ENCODE data around the gene CD40.

The CD40 gene

GRCh38 chr20:46123482-46124245 lies 5.5 kb downstream of the CD40 start:
- DNase-seq = no peak

- no peak for DNase-seq
These were observed 8.4 kb downstream of the CD40 start for GRCh38 chr20:46126440-46127056.

- no peak for DNase-seq
These were observed 9.4 kb downstream of the CD40 start for GRCh38 chr20:46127396-46128010.

- no peak for DNase-seq
These were observed 10.4 kb downstream of the CD40 start for GRCh38 chr20:46128310-46129151.

GRCh38 chr20:46129955-46130481 lies 11.9 kb downstream of the CD40 start:
- DNase-seq = no peak

GRCh38 chr20:46130534-46130933 lies 12.4 kb downstream of the CD40 start:
- no peak for DNase-seq

GRCh38 chr20:46131396-46131795 lies 13.3 kb downstream of the CD40 start:
- DNase-seq = no peak

- DNase-seq = no peak
These were observed 14.6 kb downstream of the CD40 start for GRCh38 chr20:46132705-46133120.

- no peak for DNase-seq
These were observed 16.0 kb downstream of the CD40 start for GRCh38 chr20:46133886-46134654.

GRCh38 chr20:46134716-46135115 lies 16.6 kb downstream of the CD40 start:
- DNase-seq = no peak

- no peak for DNase-seq
These were observed 17.9 kb downstream of the CD40 start for GRCh38 chr20:46135856-46136633.

- no peak for DNase-seq
These were observed 19.7 kb downstream of the CD40 start for GRCh38 chr20:46137816-46138215.

GRCh38 chr20:46139266-46139889 lies 21.3 kb downstream of the CD40 start:
- no peak for DNase-seq

GRCh38 chr20:46139908-46140482 lies 21.9 kb downstream of the CD40 start:
- DNase-seq = no peak

GRCh38 chr20:46142124-46142523 lies 24.0 kb downstream of the CD40 start:
- no peak for DNase-seq

GRCh38 chr20:46144432-46145025 lies 26.4 kb downstream of the CD40 start:
- no peak for DNase-seq

GRCh38 chr20:46145713-46146112 lies 27.6 kb downstream of the CD40 start:
- DNase-seq = no peak

GRCh38 chr20:46148313-46149208 lies 30.4 kb downstream of the CD40 start:
- no peak for DNase-seq

GRCh38 chr20:46150943-46151342 lies 32.8 kb downstream of the CD40 start:
- no peak for DNase-seq
